ELR (cell line): ENCODE results near the gene HK1.
A peak's percentile ranks its signal among the peaks of the same experiment; 100 is the strongest.

Source experiments
- DNase-seq: peaks from one replicate; pipeline ENCODE4 v3.0.0-alpha.2; 2015; ENCODE audit warnings: low read depth

The HK1 gene

GRCh38 chr10:69348816-69349541, 70.7 kb downstream of the HK1 start:
- DNase-seq: peak; percentile 100

- no peak for DNase-seq
Measured at GRCh38 chr10:69349542-69349888, 71.2 kb downstream of the HK1 start.

GRCh38 chr10:69351589-69351988, 73.3 kb downstream of the HK1 start:
- no peak for DNase-seq

DNA sequence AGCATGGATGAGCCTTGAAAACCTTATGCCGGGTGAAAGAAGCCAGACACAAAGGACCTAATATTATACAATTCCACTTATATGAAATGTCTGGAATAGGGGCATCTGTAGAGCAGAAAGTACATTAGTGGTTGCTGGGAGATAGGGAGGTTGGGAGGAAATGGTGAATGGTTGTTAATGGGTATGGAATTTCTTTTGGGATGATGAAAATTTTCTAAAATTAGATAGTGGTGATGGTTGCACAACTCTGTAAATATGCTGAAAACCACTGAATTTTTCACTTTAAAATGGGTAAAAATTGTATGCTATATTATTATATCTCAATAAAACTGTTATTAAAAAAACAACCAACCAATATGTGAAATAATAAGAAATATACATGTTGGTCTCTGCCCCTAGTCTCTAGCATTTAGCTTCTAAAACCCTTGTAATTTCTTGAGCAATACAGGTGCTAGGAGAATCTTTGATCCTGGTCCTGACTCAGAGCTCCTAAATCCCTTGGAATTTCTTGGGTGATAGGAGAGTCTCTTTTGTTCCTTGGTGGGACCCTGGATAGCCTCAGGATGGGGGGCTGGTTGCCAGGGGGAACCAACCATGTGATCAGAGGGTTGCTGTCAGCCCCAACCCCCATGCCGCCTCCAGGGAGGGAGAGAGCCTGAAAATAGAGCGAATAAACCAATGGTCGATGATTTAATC, 74.4 kb downstream of the HK1 start:
- DNase-seq: peak; percentile 74

- no peak for DNase-seq
Measured at GRCh38 chr10:69353977-69354635, 75.8 kb downstream of the HK1 start.

GRCh38 chr10:69356187-69356586, 77.9 kb downstream of the HK1 start:
- no peak for DNase-seq

- no peak for DNase-seq
Measured at GRCh38 chr10:69358148-69358795, 80.0 kb downstream of the HK1 start.

- no peak for DNase-seq
Measured at GRCh38 chr10:69359148-69359547, 80.9 kb downstream of the HK1 start.

- no peak for DNase-seq
Measured at GRCh38 chr10:69359594-69359993, 81.3 kb downstream of the HK1 start.

DNA sequence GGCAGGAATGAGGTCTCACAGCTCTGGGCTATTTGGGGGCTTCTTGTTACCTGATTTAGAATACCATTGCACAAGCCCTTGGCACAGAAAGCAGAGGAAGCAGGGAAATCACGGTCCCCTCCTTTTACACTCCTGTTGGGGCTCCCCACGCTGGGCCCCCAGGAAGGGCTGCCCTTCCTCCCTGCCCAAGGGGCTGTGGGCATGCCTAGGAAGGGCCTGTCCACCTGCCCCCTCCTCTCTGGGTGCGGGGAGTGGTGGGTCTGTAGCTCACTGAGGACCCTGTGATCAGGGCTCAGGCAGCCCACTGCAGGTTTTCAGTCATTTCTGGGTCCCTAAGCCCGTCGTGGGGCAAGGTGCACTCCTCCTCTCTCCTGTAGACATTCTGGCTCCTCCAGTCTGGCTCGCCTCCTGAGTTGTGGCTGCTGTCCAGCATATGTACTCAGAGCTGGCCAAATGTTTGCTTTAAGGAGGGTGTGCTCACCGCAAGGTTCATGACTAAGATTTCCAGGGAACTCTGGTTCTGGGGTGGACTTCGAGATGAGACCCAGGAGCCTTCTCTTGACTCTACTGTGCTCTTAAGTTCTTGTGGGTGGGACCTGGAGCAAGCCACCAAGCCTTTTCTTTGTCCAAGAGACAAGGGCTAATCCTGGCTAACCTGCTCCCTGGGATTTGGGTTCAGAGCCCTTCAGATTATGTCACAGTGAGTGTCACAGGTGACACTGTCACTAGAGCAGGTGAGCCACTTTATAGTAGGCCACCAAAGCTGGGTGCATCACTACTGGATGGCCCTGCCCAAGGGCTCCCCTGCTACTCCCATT, 82.4 kb downstream of the HK1 start:
- peak; percentile 94 for DNase-seq

- DNase-seq: no peak
Measured at GRCh38 chr10:69361303-69361614, 83.0 kb downstream of the HK1 start.

- DNase-seq: peak; percentile 92
Measured at GRCh38 chr10:69362471-69362954, 84.2 kb downstream of the HK1 start.

GRCh38 chr10:69363666-69364065, 85.4 kb downstream of the HK1 start:
- DNase-seq: no peak

- DNase-seq: no peak
Measured at GRCh38 chr10:69364232-69364940, 86.1 kb downstream of the HK1 start.

DNA sequence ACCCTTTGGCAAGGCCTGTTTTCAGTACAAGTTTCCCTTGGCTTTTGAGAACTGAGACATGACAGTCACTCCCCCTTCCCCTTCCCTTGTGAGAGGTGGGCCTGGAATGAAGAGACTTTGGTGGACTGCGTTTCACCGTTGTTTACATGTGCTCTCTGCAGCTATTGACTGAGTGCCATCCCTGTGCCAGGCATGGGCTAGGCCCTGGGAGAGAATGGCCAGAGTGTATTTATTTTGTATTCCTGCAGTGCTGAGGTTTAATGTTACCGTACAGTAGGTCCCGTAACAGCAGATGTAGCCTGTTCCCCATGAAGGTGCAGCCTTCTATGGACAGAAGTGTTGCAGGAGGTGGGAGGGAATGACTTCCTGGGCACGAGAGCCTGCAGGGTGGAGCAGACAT, 88.4 kb downstream of the HK1 start:
- DNase-seq: no peak

DNA sequence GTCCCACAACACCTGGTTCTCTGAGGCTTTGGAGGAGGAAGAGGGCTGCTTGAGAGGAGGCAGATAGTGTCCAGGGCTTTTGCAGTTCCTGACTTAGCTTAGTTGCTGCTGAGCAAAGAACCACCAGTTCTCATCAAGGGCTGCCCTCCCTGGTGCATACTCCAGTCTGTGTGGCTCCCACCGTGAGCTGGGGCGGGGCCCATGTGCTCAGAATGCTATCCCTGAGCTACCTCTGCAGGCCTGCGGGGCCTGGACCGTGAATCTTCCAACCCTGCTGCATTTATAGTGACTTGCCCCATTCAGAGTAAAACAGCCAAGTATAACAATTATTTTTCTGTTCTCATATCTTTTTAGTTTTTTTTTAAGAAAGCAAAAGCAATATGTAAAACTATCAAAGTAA, 89.2 kb downstream of the HK1 start:
- DNase-seq: no peak

DNA sequence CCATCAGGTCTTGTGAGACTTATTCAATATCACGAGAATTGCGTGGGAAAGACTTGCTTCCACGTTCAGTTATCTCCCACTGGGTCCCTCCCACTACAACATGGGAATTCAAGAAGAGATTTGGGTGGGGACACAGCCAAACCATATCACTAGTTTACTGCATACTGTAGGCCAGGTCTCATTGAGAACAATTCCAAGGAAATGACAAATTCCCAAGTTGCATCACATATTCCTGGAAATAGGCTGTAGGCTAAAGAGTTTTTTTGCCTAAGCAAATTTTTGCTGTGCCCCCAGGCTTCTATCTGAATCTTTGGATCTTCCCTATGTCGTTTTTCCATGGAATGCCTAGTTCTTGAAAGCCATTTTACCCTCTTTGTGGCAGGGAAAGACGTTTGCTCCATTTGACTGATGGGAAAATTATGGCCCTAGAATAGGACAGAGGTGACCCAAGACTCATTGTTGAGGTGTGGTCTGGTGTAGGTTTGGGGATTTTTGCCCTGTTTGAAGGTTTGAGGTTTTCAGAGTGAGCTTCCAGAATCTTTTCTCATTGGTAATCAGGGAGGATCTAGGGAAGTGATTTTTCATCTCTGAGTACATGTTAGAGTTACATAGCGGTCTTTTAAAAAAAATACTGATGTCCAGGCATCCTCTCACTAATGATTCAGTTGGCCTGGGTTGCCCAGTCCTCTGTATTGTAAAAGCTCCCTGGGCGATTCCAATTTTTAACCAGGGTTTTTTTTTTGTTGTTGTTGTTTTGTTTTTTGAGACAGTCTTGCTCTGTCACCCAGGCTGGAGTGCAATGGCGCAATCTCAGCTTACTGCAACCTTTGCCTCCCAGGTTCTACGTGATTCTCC, 94.1 kb downstream of the HK1 start:
- DNase-seq: peak; percentile 38

DNA sequence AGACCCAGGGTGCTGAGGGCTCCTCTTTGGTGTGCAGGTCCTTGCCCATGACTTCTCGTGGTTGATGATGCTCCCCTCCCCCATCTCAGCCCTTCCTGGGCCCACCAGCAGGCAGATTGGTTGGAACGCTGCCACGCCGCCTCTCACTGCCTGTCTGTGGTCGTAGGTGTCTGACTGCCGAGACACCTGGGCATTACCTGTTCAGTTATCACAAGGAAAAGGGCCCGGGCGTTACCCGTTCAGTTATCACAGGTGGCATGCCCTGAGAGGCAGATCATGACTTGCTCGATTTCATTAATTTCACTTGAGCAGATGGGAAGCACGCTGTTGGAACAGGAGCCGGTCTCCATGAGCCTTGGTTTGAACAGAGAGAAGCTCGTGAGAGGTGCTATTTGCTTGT, 95.9 kb downstream of the HK1 start:
- no peak for DNase-seq

DNA sequence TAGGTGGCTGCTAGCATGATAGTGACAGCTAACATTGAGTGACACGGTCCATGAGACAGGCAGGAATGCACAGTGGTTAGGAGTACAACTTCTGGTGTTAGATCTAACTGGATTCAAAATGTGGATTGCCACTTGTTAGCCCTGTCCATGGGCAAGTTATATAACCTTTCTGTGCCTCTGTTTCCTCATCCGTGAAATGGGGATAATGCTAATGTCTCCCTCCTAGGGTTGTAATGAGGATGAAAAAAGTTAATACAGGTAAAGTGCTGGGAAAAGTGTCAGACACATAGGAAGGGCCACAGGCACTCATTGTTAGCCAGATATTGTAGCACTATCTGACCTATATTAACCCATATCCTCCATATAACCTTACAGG, 96.6 kb downstream of the HK1 start:
- DNase-seq: no peak
